H1 (cell line): ENCODE data around the gene OR51V1.
"Not testable (repeated sequence)": the region's sequence is repeated elsewhere in the genome, so short reads cannot be mapped to it uniquely, and the experiment has no call there.

Experiments used
- CBX5 ChIP-seq: fragments of 300-800, 300-1000 bp; sonication (generic); IDR thresholded peaks from 2 replicates; pipeline ENCODE4 v1.7.1; 2016; ENCODE audit warnings: antibody characterized with exemption, low read length, low read depth
- EGR1 ChIP-seq: IDR thresholded peaks from 2 replicates; pipeline ENCODE4 v1.6.1; 2011; ENCODE audit warnings: low read depth, low read length, borderline replicate concordance
- EZH2 ChIP-seq: fragments of 200-600 bp; sonication (generic); IDR thresholded peaks from 2 replicates; pipeline ENCODE4 v1.7.1; 2012; ENCODE audit warnings: low read depth, mild to moderate bottlenecking, moderate library complexity, low read length, inconsistent platforms; ENCODE audit not compliant: severe bottlenecking
- SP1 ChIP-seq: IDR thresholded peaks from 2 replicates; pipeline ENCODE4 v1.6.1; 2011; ENCODE audit warnings: low read depth, low read length
- TCF12 ChIP-seq: IDR thresholded peaks from 2 replicates; pipeline ENCODE4 v1.6.1; 2011; ENCODE audit warnings: low read depth, mild to moderate bottlenecking, low read length
- TF ChIP-seq, protein P1 (sequence below), 3 experiments: IDR thresholded peaks; 1 replicate in 2 of 3; 2 replicates in 1 of 3; pipeline versions ENCODE4 v1.5.1 to v1.6.1; 2011; ENCODE audit warnings: low read length in 3 of 3, mild to moderate bottlenecking in 3 of 3, inconsistent platforms in 2 of 3, low read depth in 1 of 3, moderate library complexity in 1 of 3; ENCODE audit not compliant: insufficient read depth in 1 of 3; ENCODE audit errors: control extremely low read depth in 1 of 3

DNA sequence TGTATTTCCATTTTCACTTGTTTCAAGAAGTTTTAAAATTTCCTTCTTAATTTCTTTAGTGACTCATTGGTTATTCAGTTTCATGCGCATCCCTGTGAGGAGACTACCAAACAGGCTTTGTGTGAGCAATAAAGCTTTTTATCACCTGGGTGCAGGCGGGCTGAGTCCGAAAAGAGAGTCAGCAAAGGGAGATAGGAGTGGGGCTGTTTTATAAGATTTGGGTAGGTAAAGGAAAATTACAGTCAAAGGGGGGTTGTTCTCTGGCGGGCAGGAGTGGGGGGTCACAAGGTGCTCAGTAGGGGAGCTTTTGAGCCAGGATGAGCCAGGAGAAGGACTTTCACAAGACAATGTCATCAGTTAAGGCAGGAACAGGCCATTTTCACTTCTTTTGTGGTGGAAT is 40.3 kb downstream of the OR51V1 start:
- not testable (repeated sequence) for TF ChIP-seq SP1, EGR1, TCF12, CBX5, EZH2
- TF ChIP-seq, protein P1, sequence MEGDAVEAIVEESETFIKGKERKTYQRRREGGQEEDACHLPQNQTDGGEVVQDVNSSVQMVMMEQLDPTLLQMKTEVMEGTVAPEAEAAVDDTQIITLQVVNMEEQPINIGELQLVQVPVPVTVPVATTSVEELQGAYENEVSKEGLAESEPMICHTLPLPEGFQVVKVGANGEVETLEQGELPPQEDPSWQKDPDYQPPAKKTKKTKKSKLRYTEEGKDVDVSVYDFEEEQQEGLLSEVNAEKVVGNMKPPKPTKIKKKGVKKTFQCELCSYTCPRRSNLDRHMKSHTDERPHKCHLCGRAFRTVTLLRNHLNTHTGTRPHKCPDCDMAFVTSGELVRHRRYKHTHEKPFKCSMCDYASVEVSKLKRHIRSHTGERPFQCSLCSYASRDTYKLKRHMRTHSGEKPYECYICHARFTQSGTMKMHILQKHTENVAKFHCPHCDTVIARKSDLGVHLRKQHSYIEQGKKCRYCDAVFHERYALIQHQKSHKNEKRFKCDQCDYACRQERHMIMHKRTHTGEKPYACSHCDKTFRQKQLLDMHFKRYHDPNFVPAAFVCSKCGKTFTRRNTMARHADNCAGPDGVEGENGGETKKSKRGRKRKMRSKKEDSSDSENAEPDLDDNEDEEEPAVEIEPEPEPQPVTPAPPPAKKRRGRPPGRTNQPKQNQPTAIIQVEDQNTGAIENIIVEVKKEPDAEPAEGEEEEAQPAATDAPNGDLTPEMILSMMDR (IDR thresholded peaks at IDR 0.05; ENCODE audit: control extremely low read depth in 1 of 3, insufficient read depth in 1 of 3, low read depth in 1 of 3, low read length in 3 of 3) = not testable (repeated sequence)
